H1 (cell line): ENCODE results near the gene SLC39A6. TPM values are rescaled to one million over a fixed set of nuclear protein-coding genes. Genes with fewer than 3 reads are reported as not detected.

Experiments
- CTCF ChIA-PET: fragments of 300-600 bp; sonication (Branson Sonifier 250); formaldehyde crosslinking; loops from one replicate; lab custom pipeline; 2021; ENCODE audit not compliant: partially characterized antibody; lab: Charles Lee
- POLR2A ChIA-PET: fragments of 300-600 bp; sonication (Branson Sonifier 250); formaldehyde crosslinking; loops from one replicate; lab custom pipeline; 2021; ENCODE audit warnings: inconsistent platforms; ENCODE audit not compliant: partially characterized antibody; lab: Charles Lee
- DNase-seq, 2 experiments: peaks; one replicate each; pipeline versions ENCODE4 v3.0.0 to v3.0.0-alpha.2; 2010 to 2022; ENCODE audit warnings: low spot score in 2 of 2, low read depth in 1 of 2, mixed read lengths in 1 of 2
- FAIRE-seq: peaks from 2 replicates; lab custom pipeline; 2011; peaks lifted over from hg19 to GRCh38; lab: Jason Lieb, UNC
- H2AFZ ChIP-seq: 2 replicates; pipeline ENCODE4 v1.8.1; 2012; ENCODE audit warnings: low read length, inconsistent platforms
- H2AK5ac ChIP-seq: 2 replicates; pipeline ENCODE4 v1.6.1; 2013; ENCODE audit warnings: low read depth, low read length
- H2BK120ac ChIP-seq: replicated peaks from 2 replicates; pipeline ENCODE3; 2013; ENCODE audit warnings: low read depth, low read length, inconsistent platforms
- H2BK12ac ChIP-seq: 2 replicates; pipeline ENCODE4 v1.6.1; 2013; ENCODE audit warnings: low read depth, low read length
- H2BK15ac ChIP-seq: 2 replicates; pipeline ENCODE4 v1.6.1; 2013; ENCODE audit warnings: low read length
- H2BK20ac ChIP-seq: 2 replicates; pipeline ENCODE4 v1.6.1; 2013; ENCODE audit warnings: low read length
- H2BK5ac ChIP-seq: 2 replicates; pipeline ENCODE4 v1.6.1; 2013; ENCODE audit warnings: low read depth, low read length
- H3K14ac ChIP-seq: 2 replicates; pipeline ENCODE4 v1.6.1; 2013; ENCODE audit warnings: inconsistent platforms; ENCODE audit not compliant: insufficient read length
- H3K18ac ChIP-seq: 2 replicates; pipeline ENCODE4 v1.6.1; 2013; ENCODE audit warnings: low read length; ENCODE audit errors: extremely low read depth
- H3K23ac ChIP-seq: 2 replicates; pipeline ENCODE4 v1.6.1; 2013; ENCODE audit warnings: inconsistent platforms; ENCODE audit not compliant: insufficient read length
- H3K23me2 ChIP-seq: 2 replicates; pipeline ENCODE4 v1.6.1; 2013; ENCODE audit warnings: low read depth, low read length
- H3K27ac ChIP-seq: 2 replicates; pipeline ENCODE4 v1.6.1; 2011; ENCODE audit warnings: low read depth, low read length, inconsistent platforms
- H3K27me3 ChIP-seq, 4 experiments: replicated peaks in 1 of 4; 1 replicate in 1 of 4; 2 replicates in 3 of 4; pipeline versions ENCODE4 v1.6.1 to v1.8.1; 2011 to 2013; ENCODE audit warnings: low read length in 3 of 4, mild to moderate bottlenecking in 3 of 4, inconsistent platforms in 2 of 4, mixed read lengths in 2 of 4, moderate library complexity in 1 of 4; ENCODE audit not compliant: control insufficient read depth in 3 of 4, insufficient read depth in 3 of 4; ENCODE audit errors: extremely low read depth in 1 of 4
- H3K36me3 ChIP-seq, 4 experiments: 2 replicates each; pipeline versions ENCODE4 v1.6.1 to v1.8.1; 2011 to 2013; ENCODE audit warnings: mild to moderate bottlenecking in 4 of 4, low read length in 3 of 4, moderate library complexity in 2 of 4, control low read depth in 1 of 4, inconsistent platforms in 1 of 4; ENCODE audit not compliant: insufficient read depth in 4 of 4, control insufficient read depth in 2 of 4
- H3K4ac ChIP-seq: replicated peaks from 2 replicates; pipeline ENCODE3; 2013; ENCODE audit warnings: low read length, low read depth, mixed read lengths, inconsistent platforms; ENCODE audit not compliant: insufficient read length
- H3K4me1 ChIP-seq, 4 experiments: replicated peaks in 1 of 4; 1 replicate in 1 of 4; 2 replicates in 3 of 4; pipeline versions ENCODE4 v1.6.1 to v1.8.1; 2011 to 2013; ENCODE audit warnings: low read length in 3 of 4, inconsistent platforms in 2 of 4, mixed read lengths in 1 of 4; ENCODE audit not compliant: insufficient read depth in 4 of 4, control insufficient read depth in 3 of 4
- H3K4me2 ChIP-seq, 2 experiments: 2 replicates each; pipeline versions ENCODE4 v1.6.1 to v1.8.1; 2011 to 2013; ENCODE audit warnings: low read depth in 2 of 2, low read length in 2 of 2, control low read depth in 1 of 2, inconsistent platforms in 1 of 2, mild to moderate bottlenecking in 1 of 2; ENCODE audit not compliant: insufficient read depth in 1 of 2
- H3K4me3 ChIP-seq, 4 experiments: fragments of 200-600, 300-600 bp in 1 of 4; sonication (generic), shearing (Covaris generic), sonication (Bioruptor Twin) in 1 of 4; 2 replicates each; pipeline versions ENCODE4 v1.5.1 to v1.8.1; 2011 to 2016; ENCODE audit warnings: low read length in 4 of 4, low read depth in 3 of 4, control low read depth in 2 of 4, inconsistent platforms in 2 of 4, mild to moderate bottlenecking in 2 of 4, mixed read lengths in 1 of 4, moderate library complexity in 1 of 4; ENCODE audit not compliant: insufficient read depth in 2 of 4; ENCODE audit errors: extremely low read depth in 1 of 4
- H3K56ac ChIP-seq: replicated peaks from 2 replicates; pipeline ENCODE3; 2013; ENCODE audit warnings: low read depth, mild to moderate bottlenecking, mixed read lengths, low read length, inconsistent platforms; ENCODE audit not compliant: insufficient read length
- H3K79me1 ChIP-seq: 2 replicates; pipeline ENCODE4 v1.6.1; 2013; ENCODE audit warnings: low read depth, low read length, control low read depth
- H3K79me2 ChIP-seq, 2 experiments: 2 replicates each; pipeline versions ENCODE4 v1.6.1 to v1.8.1; 2012 to 2013; ENCODE audit warnings: low read length in 2 of 2, mild to moderate bottlenecking in 2 of 2, inconsistent platforms in 1 of 2; ENCODE audit not compliant: insufficient read depth in 2 of 2, control insufficient read depth in 1 of 2
- H3K9ac ChIP-seq, 4 experiments: replicated peaks in 1 of 4; 1 replicate in 1 of 4; 2 replicates in 3 of 4; pipeline versions ENCODE4 v1.6.1 to v1.8.1; 2011 to 2013; ENCODE audit warnings: low read depth in 3 of 4, low read length in 3 of 4, control low read depth in 2 of 4, mild to moderate bottlenecking in 2 of 4, moderate library complexity in 2 of 4, inconsistent platforms in 1 of 4; ENCODE audit errors: extremely low read depth in 1 of 4
- H3K9me3 ChIP-seq, 2 experiments: 2 replicates each; pipeline versions ENCODE4 v1.6.1 to v1.8.1; 2012 to 2013; ENCODE audit warnings: mild to moderate bottlenecking in 2 of 2, moderate library complexity in 2 of 2, control low read depth in 1 of 2, inconsistent platforms in 1 of 2, low read depth in 1 of 2, low read length in 1 of 2, mixed read lengths in 1 of 2; ENCODE audit not compliant: insufficient read depth in 2 of 2
- H4K20me1 ChIP-seq, 2 experiments: replicated peaks in 1 of 2; 2 replicates each; pipeline versions ENCODE3 to v1.8.1; 2011 to 2013; ENCODE audit warnings: inconsistent platforms in 2 of 2, low read length in 2 of 2, mild to moderate bottlenecking in 1 of 2; ENCODE audit not compliant: insufficient read depth in 2 of 2, control insufficient read depth in 1 of 2
- H4K5ac ChIP-seq: 2 replicates; pipeline ENCODE4 v1.6.1; 2013; ENCODE audit warnings: low read length, low read depth, mixed read lengths, inconsistent platforms; ENCODE audit not compliant: insufficient read length
- H4K8ac ChIP-seq: 2 replicates; pipeline ENCODE4 v1.8.0; 2013; ENCODE audit warnings: mild to moderate bottlenecking, moderate library complexity, low read length, inconsistent platforms; ENCODE audit not compliant: insufficient read depth; ENCODE audit errors: extremely low read depth
- H4K91ac ChIP-seq: replicated peaks from 2 replicates; pipeline ENCODE3; 2013; ENCODE audit warnings: low read length, mixed read lengths, inconsistent platforms; ENCODE audit not compliant: insufficient read length
- ATF2 ChIP-seq: IDR thresholded peaks from 2 replicates; pipeline ENCODE4 v1.6.1; 2012; ENCODE audit warnings: low read length, inconsistent platforms
- ATF3 ChIP-seq: IDR thresholded peaks from 2 replicates; pipeline ENCODE4 v1.6.1; 2011; ENCODE audit warnings: low read depth, mild to moderate bottlenecking, low read length; ENCODE audit not compliant: insufficient read depth
- BCL11A ChIP-seq, 2 experiments: IDR thresholded peaks; one replicate each; pipeline ENCODE4 v1.6.1; 2011; ENCODE audit warnings: low read depth in 2 of 2, low read length in 2 of 2, mild to moderate bottlenecking in 2 of 2
- CEBPB ChIP-seq: IDR thresholded peaks from 2 replicates; pipeline ENCODE4 v1.6.1; 2012; ENCODE audit warnings: low read depth, low read length
- CREB1 ChIP-seq: IDR thresholded peaks from 2 replicates; pipeline ENCODE4 v1.6.1; 2012; ENCODE audit warnings: inconsistent platforms
- HDAC6 ChIP-seq: IDR thresholded peaks from one replicate; pipeline ENCODE4 v1.7.1; 2012; ENCODE audit warnings: low read depth, mild to moderate bottlenecking, inconsistent platforms, low read length, moderate library complexity
- JUN ChIP-seq: IDR thresholded peaks from 2 replicates; pipeline ENCODE4 v1.6.1; 2011; ENCODE audit warnings: low read depth, mild to moderate bottlenecking, improper control_type of control experiment, low read length
- MAX ChIP-seq: IDR thresholded peaks from 2 replicates; pipeline ENCODE4 v1.6.1; 2012; ENCODE audit warnings: inconsistent platforms
- PHF8 ChIP-seq: fragments of 200-600 bp; sonication (generic); conservative IDR thresholded peaks from 2 replicates; pipeline ENCODE4 v1.7.1; 2012; ENCODE audit warnings: low read depth, mild to moderate bottlenecking, inconsistent platforms, low read length, moderate library complexity
- POLR2A ChIP-seq, 2 experiments: IDR thresholded peaks; 1 replicate in 1 of 2; 2 replicates in 1 of 2; pipeline ENCODE4 v1.6.1; 2011; ENCODE audit warnings: low read depth in 2 of 2, low read length in 2 of 2, mild to moderate bottlenecking in 2 of 2; ENCODE audit errors: control extremely low read depth in 1 of 2
- RAD21 ChIP-seq, 2 experiments: IDR thresholded peaks in 1 of 2; conservative IDR thresholded peaks in 1 of 2; 2 replicates each; pipeline ENCODE4 v1.6.1; 2011; ENCODE audit warnings: low read depth in 2 of 2, low read length in 2 of 2, improper control_type of control experiment in 1 of 2, inconsistent platforms in 1 of 2, mild to moderate bottlenecking in 1 of 2, moderate library complexity in 1 of 2
- SAP30 ChIP-seq: fragments of 300-600 bp; sonication (generic); IDR thresholded peaks from 2 replicates; pipeline ENCODE4 v1.7.1; 2012; ENCODE audit warnings: low read length, moderate library complexity, mild to moderate bottlenecking, inconsistent platforms; ENCODE audit not compliant: insufficient read depth, insufficient replicate concordance
- SIX5 ChIP-seq: IDR thresholded peaks from 2 replicates; pipeline ENCODE4 v1.6.1; 2011; ENCODE audit warnings: mild to moderate bottlenecking, low read depth, low read length
- polyA plus RNA-seq, 7 experiments: library from polyadenylated mRNA; depleted of rRNA in 3 of 7; stranded (reverse) in 5 of 7; unstranded in 2 of 7; fragments of >200 nt in 5 of 7; fragments of 200-250 nt in 2 of 7; gene quantifications; 1 replicate in 5 of 7; 2 replicates in 1 of 7; 4 replicates in 1 of 7; pipeline versions ENCODE4 v1.2.1 to v1.2.3, GENCODE V29; 2011 to 2013; ENCODE audit warnings: missing spikeins in 2 of 7, mixed read lengths in 2 of 7
- total RNA-seq: library from RNA; stranded (reverse); fragmentation: NEBNext Ultra II Directional; extraction: Animal tissue kit (Norgen Biotek cat#: 25700); gene quantifications from 2 replicates; pipeline ENCODE4 v1.2.1, GENCODE V29; 2021

The SLC39A6 gene
- total and polyA plus RNA-seq, 2 of the 8 experiments (the other 6 are each of a cell fraction or from before 2014, with no cell fraction given), result 36.8 to 55.4 TPM

- H4K20me1 ChIP-seq, result peaks cover 0 to 3% of the 10 kb centered on the region in 2 experiments
- no peak overlapping the region for H2BK5ac ChIP-seq
- no peaks in the 10 kb centered on the region for H3K9me3 ChIP-seq
- H3K14ac ChIP-seq, result no peak overlapping the region
- ChIA-PET CTCF (interaction anchor here (0.6 to 1.8 kb wide), 9 partner anchors 9 to 140 kb away, joined by 3 to 9 read pairs (median 3); no protein-coding TSS in a partner anchor), POLR2A (interaction anchor here (1.0 kb wide), 2 partner anchors 8 to 23 kb away, joined by 4 to 5 read pairs; no protein-coding TSS in a partner anchor)
- H2BK12ac ChIP-seq, result no peak overlapping the region
- no peak overlapping the region for H3K4ac ChIP-seq
- H3K36me3 ChIP-seq, result peaks cover 36 to 94% (median 73%) of the 10 kb centered on the region in 4 experiments
- H3K79me1 ChIP-seq, result no peaks in the 10 kb centered on the region
- no peak overlapping the region for H3K23ac ChIP-seq
- no peak overlapping the region for H4K91ac ChIP-seq
- H3K27me3 ChIP-seq, result no peaks in the 10 kb centered on the region
- H3K9ac ChIP-seq, result no peak overlapping the region
- no peak overlapping the region for H3K4me3 ChIP-seq
- H2BK15ac ChIP-seq, result no peak overlapping the region
- no peak overlapping the region for H2AK5ac ChIP-seq
- no peak overlapping the region for H3K4me2 ChIP-seq
- no peaks in the 10 kb centered on the region for H3K4me1 ChIP-seq
- H2BK20ac ChIP-seq, result no peak overlapping the region
- no peak overlapping the region for H3K27ac ChIP-seq
- H2BK120ac ChIP-seq, result no peak overlapping the region
- no peak overlapping the region for H4K8ac ChIP-seq
- no peak overlapping the region for H3K18ac ChIP-seq
- FAIRE-seq, result no peak
- no peaks in the 10 kb centered on the region for H3K79me2 ChIP-seq
- no peak overlapping the region for H3K56ac ChIP-seq
- H4K5ac ChIP-seq, result no peak overlapping the region
- no peak overlapping the region for H2AFZ ChIP-seq
- H3K23me2 ChIP-seq, result no peaks in the 10 kb centered on the region
- DNase-seq, result no peak
- TF ChIP-seq SAP30 (no peak), ATF2 (no peak), ATF3 (no peak), CREB1 (no peak), MAX (no peak), POLR2A (IDR thresholded peaks at IDR 0.05; ENCODE audit: control extremely low read depth in 1 of 2, low read depth in 2 of 2, low read length in 2 of 2) (no peak), JUN (no peak), CEBPB (no peak), RAD21 (IDR thresholded peaks at IDR 0.05 in 1 of 2, conservative IDR thresholded peaks at IDR 0.05 in 1 of 2; ENCODE audit: low read depth in 2 of 2, low read length in 2 of 2) (no peak), PHF8 (no peak), BCL11A (IDR thresholded peaks at IDR 0.05; ENCODE audit: low read depth in 2 of 2, low read length in 2 of 2) (no peak), SIX5 (no peak), HDAC6 (no peak)
These were observed 28.3 kb upstream of the SLC39A6 start for GRCh38 chr18:36157441-36157840.
